ENCODE measurements around the gene WBP2NL. TPM values are rescaled to one million over a fixed set of nuclear protein-coding genes. Genes with fewer than 3 reads are reported as not detected.

The WBP2NL gene
- total RNA-seq, 1 donor from 2014 or later = 1.9 TPM

- Histone ChIP-seq H3K27ac (no peak overlapping the region), H3K36me3 (no peaks in the 10 kb centered on the region), H3K27me3 (ENCODE audit: low read depth) (no peaks in the 10 kb centered on the region), H3K4me3 (peak overlapping the region; percentile 36), H3K4me1 (peaks cover 8% of the 10 kb centered on the region), H3K9me3 (no peaks in the 10 kb centered on the region)
- DNase-seq (no peak), ATAC-seq (peak; percentile 38 to 59)
- intact Hi-C loops (cut with DNase I) = no loop called here
- peak; percentile 22 for TF ChIP-seq CTCF (IDR thresholded peaks at IDR 0.05)
These were observed 40.5 kb upstream of the WBP2NL start for GRCh38 chr22:41957941-41958556.

GRCh38 chr22:41963453-41964111 is 35.0 kb upstream of the WBP2NL start:
- no peaks in the 10 kb centered on the region for H3K36me3 ChIP-seq
- no peak overlapping the region for H3K27ac ChIP-seq
- no peak for TF ChIP-seq CTCF (IDR thresholded peaks at IDR 0.05)
- peaks cover 14% of the 10 kb centered on the region for H3K4me1 ChIP-seq
- ATAC-seq (peak; percentile 85), DNase-seq (peak; percentile 67)
- no peak overlapping the region for H3K4me3 ChIP-seq
- H3K27me3 ChIP-seq (ENCODE audit: low read depth) = no peaks in the 10 kb centered on the region
- H3K9me3 ChIP-seq = no peaks in the 10 kb centered on the region
- intact Hi-C loops (cut with DNase I) = no loop called here

GRCh38 chr22:41964112-41964491 is 34.5 kb upstream of the WBP2NL start:
- no peak overlapping the region for H3K4me3 ChIP-seq
- no peaks in the 10 kb centered on the region for H3K27me3 ChIP-seq (ENCODE audit: low read depth)
- ATAC-seq (peak; percentile 61 to 74), DNase-seq (no peak)
- H3K27ac ChIP-seq = no peak overlapping the region
- no peaks in the 10 kb centered on the region for H3K36me3 ChIP-seq
- no peaks in the 10 kb centered on the region for H3K9me3 ChIP-seq
- intact Hi-C loops (cut with DNase I) = no loop called here
- H3K4me1 ChIP-seq = peaks cover 14% of the 10 kb centered on the region
- no peak for TF ChIP-seq CTCF (IDR thresholded peaks at IDR 0.05)

GRCh38 chr22:41966225-41966606 is 32.4 kb upstream of the WBP2NL start:
- Histone ChIP-seq H3K36me3 (no peaks in the 10 kb centered on the region), H3K4me1 (peaks cover 14% of the 10 kb centered on the region), H3K27me3 (ENCODE audit: low read depth) (no peaks in the 10 kb centered on the region), H3K4me3 (no peak overlapping the region), H3K9me3 (no peaks in the 10 kb centered on the region), H3K27ac (no peak overlapping the region)
- intact Hi-C loops (cut with DNase I) = no loop called here
- ATAC-seq (no peak), DNase-seq (no peak)
- no peak for TF ChIP-seq CTCF (IDR thresholded peaks at IDR 0.05)

GRCh38 chr22:41966607-41967240 is 31.9 kb upstream of the WBP2NL start:
- H3K27ac ChIP-seq = no peak overlapping the region
- DNase-seq (no peak), ATAC-seq (peak; percentile 11 to 23)
- no peak overlapping the region for H3K4me3 ChIP-seq
- no peaks in the 10 kb centered on the region for H3K27me3 ChIP-seq (ENCODE audit: low read depth)
- peaks cover 14% of the 10 kb centered on the region for H3K4me1 ChIP-seq
- no peaks in the 10 kb centered on the region for H3K36me3 ChIP-seq
- TF ChIP-seq CTCF (IDR thresholded peaks at IDR 0.05) = peak; percentile 44
- intact Hi-C loops (cut with DNase I) = no loop called here
- no peaks in the 10 kb centered on the region for H3K9me3 ChIP-seq

Data from lower lobe of right lung (tissue), 2 donors.